ENCODE results near the gene TNKS2.
"Not testable (repeated sequence)": the region's sequence is repeated elsewhere in the genome, so short reads cannot be mapped to it uniquely, and the experiment has no call there.

TNKS2 gene

GRCh38 chr10:91879515-91880170 is 81.4 kb downstream of the TNKS2 start:
- peaks cover 4% of the 10 kb centered on the region for H3K9me3 Mint-ChIP-seq
- peaks cover 5% of the 10 kb centered on the region for H3K4me1 Mint-ChIP-seq
- no peak for ATAC-seq
- H3K4me3 Mint-ChIP-seq = no peak overlapping the region
- peaks cover 6% of the 10 kb centered on the region for H3K36me3 Mint-ChIP-seq
- no peaks in the 10 kb centered on the region for H3K27me3 Mint-ChIP-seq
- no peak overlapping the region for H3K27ac Mint-ChIP-seq

- Mint-ChIP-seq H3K9me3 (peaks cover 4% of the 10 kb centered on the region), H3K4me3 (no peak overlapping the region), H3K27ac (no peak overlapping the region), H3K27me3 (peaks cover 5% of the 10 kb centered on the region), H3K4me1 (peaks cover 5% of the 10 kb centered on the region), H3K36me3 (peaks cover 6% of the 10 kb centered on the region)
- no peak for ATAC-seq
Measured at GRCh38 chr10:91880310-91880709, 82.1 kb downstream of the TNKS2 start.

GRCh38 chr10:91883549-91884444 is 85.6 kb downstream of the TNKS2 start:
- H3K27ac Mint-ChIP-seq = no peak overlapping the region
- no peak for ATAC-seq
- peaks cover 18% of the 10 kb centered on the region for H3K4me1 Mint-ChIP-seq

GRCh38 chr10:91884536-91884935 is 86.3 kb downstream of the TNKS2 start:
- Mint-ChIP-seq H3K36me3 (peaks cover 6% of the 10 kb centered on the region), H3K4me1 (peaks cover 18% of the 10 kb centered on the region), H3K27me3 (peaks cover 25% of the 10 kb centered on the region), H3K4me3 (no peak overlapping the region), H3K27ac (no peak overlapping the region), H3K9me3 (peaks cover 4% of the 10 kb centered on the region)
- ATAC-seq = no peak

More at GRCh38 chr10:91883549-91884444, 85.6 kb downstream of the TNKS2 start:
- H3K4me3 Mint-ChIP-seq = no peak overlapping the region
- H3K36me3 Mint-ChIP-seq = peaks cover 6% of the 10 kb centered on the region
- peaks cover 19% of the 10 kb centered on the region for H3K27me3 Mint-ChIP-seq
- peaks cover 4% of the 10 kb centered on the region for H3K9me3 Mint-ChIP-seq

- no peak overlapping the region for H3K27ac Mint-ChIP-seq
- H3K4me1 Mint-ChIP-seq = peaks cover 18% of the 10 kb centered on the region
- no peak for ATAC-seq
Measured at GRCh38 chr10:91885362-91886079, 87.3 kb downstream of the TNKS2 start.

GRCh38 chr10:91886954-91887271 is 88.7 kb downstream of the TNKS2 start:
- H3K27ac Mint-ChIP-seq = no peak overlapping the region
- peaks cover 43% of the 10 kb centered on the region for H3K27me3 Mint-ChIP-seq

More at GRCh38 chr10:91885362-91886079, 87.3 kb downstream of the TNKS2 start:
- H3K9me3 Mint-ChIP-seq = peaks cover 4% of the 10 kb centered on the region
- peaks cover 6% of the 10 kb centered on the region for H3K36me3 Mint-ChIP-seq
- peaks cover 30% of the 10 kb centered on the region for H3K27me3 Mint-ChIP-seq
- H3K4me3 Mint-ChIP-seq = no peak overlapping the region

GRCh38 chr10:91887272-91888076 is 89.2 kb downstream of the TNKS2 start:
- peak overlapping the region; percentile 88 for H3K27ac Mint-ChIP-seq
- H3K4me3 Mint-ChIP-seq = peak overlapping the region; percentile 94
- H3K4me1 Mint-ChIP-seq = peaks cover 18% of the 10 kb centered on the region

More at GRCh38 chr10:91886954-91887271, 88.7 kb downstream of the TNKS2 start:
- no peak for ATAC-seq
- H3K4me1 Mint-ChIP-seq = peaks cover 18% of the 10 kb centered on the region
- peak overlapping the region; percentile 94 for H3K4me3 Mint-ChIP-seq
- H3K9me3 Mint-ChIP-seq = no peaks in the 10 kb centered on the region
- no peaks in the 10 kb centered on the region for H3K36me3 Mint-ChIP-seq

GRCh38 chr10:91891125-91892001 is 93.1 kb downstream of the TNKS2 start:
- Mint-ChIP-seq H3K36me3 (no peaks in the 10 kb centered on the region), H3K9me3 (peaks cover 2% of the 10 kb centered on the region), H3K27me3 (peaks cover 35% of the 10 kb centered on the region), H3K27ac (no peak overlapping the region), H3K4me3 (no peak overlapping the region), H3K4me1 (peaks cover 21% of the 10 kb centered on the region)
- no peak for ATAC-seq

More at GRCh38 chr10:91887272-91888076, 89.2 kb downstream of the TNKS2 start:
- Mint-ChIP-seq H3K9me3 (no peaks in the 10 kb centered on the region), H3K27me3 (peaks cover 43% of the 10 kb centered on the region), H3K36me3 (no peaks in the 10 kb centered on the region)
- ATAC-seq = peak; percentile 68

GRCh38 chr10:91893051-91893450 is 94.8 kb downstream of the TNKS2 start:
- no peak for ATAC-seq
- no peaks in the 10 kb centered on the region for H3K36me3 Mint-ChIP-seq
- H3K27me3 Mint-ChIP-seq = peaks cover 25% of the 10 kb centered on the region
- peaks cover 2% of the 10 kb centered on the region for H3K9me3 Mint-ChIP-seq
- no peak overlapping the region for H3K4me3 Mint-ChIP-seq
- peaks cover 9% of the 10 kb centered on the region for H3K4me1 Mint-ChIP-seq
- H3K27ac Mint-ChIP-seq = no peak overlapping the region

- not testable (repeated sequence) for H3K4me3 Mint-ChIP-seq, ATAC-seq, H3K36me3 Mint-ChIP-seq, H3K9me3 Mint-ChIP-seq, H3K27ac Mint-ChIP-seq, H3K4me1 Mint-ChIP-seq
- H3K27me3 Mint-ChIP-seq = peaks cover 21% of the 10 kb centered on the region
Measured at GRCh38 chr10:91894261-91894685, 96.0 kb downstream of the TNKS2 start.

GRCh38 chr10:91896212-91896756 is 98.1 kb downstream of the TNKS2 start:
- H3K9me3 Mint-ChIP-seq = peaks cover 2% of the 10 kb centered on the region
- H3K36me3 Mint-ChIP-seq = no peaks in the 10 kb centered on the region
- peaks cover 9% of the 10 kb centered on the region for H3K4me1 Mint-ChIP-seq
- no peak overlapping the region for H3K27ac Mint-ChIP-seq
- ATAC-seq = no peak
- H3K27me3 Mint-ChIP-seq = peaks cover 5% of the 10 kb centered on the region
- no peak overlapping the region for H3K4me3 Mint-ChIP-seq

- Mint-ChIP-seq H3K4me1 (peaks cover 9% of the 10 kb centered on the region), H3K27ac (no peak overlapping the region), H3K36me3 (no peaks in the 10 kb centered on the region), H3K27me3 (no peaks in the 10 kb centered on the region), H3K4me3 (no peak overlapping the region), H3K9me3 (peaks cover 2% of the 10 kb centered on the region)
- no peak for ATAC-seq
Measured at GRCh38 chr10:91897421-91897820, 99.2 kb downstream of the TNKS2 start.

GRCh38 chr10:91901784-91902677 is 103.8 kb downstream of the TNKS2 start:
- no peaks in the 10 kb centered on the region for H3K27me3 Mint-ChIP-seq
- H3K27ac Mint-ChIP-seq = no peak overlapping the region
- H3K36me3 Mint-ChIP-seq = peaks cover 11% of the 10 kb centered on the region
- H3K9me3 Mint-ChIP-seq = no peaks in the 10 kb centered on the region
- no peak for ATAC-seq
- H3K4me3 Mint-ChIP-seq = no peak overlapping the region
- H3K4me1 Mint-ChIP-seq = peaks cover 4% of the 10 kb centered on the region
